GM18511 (cell line): ENCODE results near the gene DENND1B.
A peak's percentile ranks its signal among the peaks of the same experiment; 100 is the strongest.
"Not testable (repeated sequence)": the region's sequence is repeated elsewhere in the genome, so short reads cannot be mapped to it uniquely, and the experiment has no call there.

Experiments used
- ATAC-seq: cut with Tn5 transposase; IDR thresholded peaks from one replicate; pipeline ENCODE4 v1.9.1; 2021; ENCODE audit warnings: mild to moderate bottlenecking, moderate library complexity; ENCODE audit not compliant: unreplicated experiment

DENND1B gene

GRCh38 chr1:197783510-197783948 lies 8.2 kb upstream of the DENND1B start:
- ATAC-seq, result no peak

- ATAC-seq, result no peak
These were observed 7.6 kb upstream of the DENND1B start for GRCh38 chr1:197782722-197783360.

GRCh38 chr1:197781968-197782721 lies 6.9 kb upstream of the DENND1B start:
- ATAC-seq, result no peak

GRCh38 chr1:197779921-197780320 lies 4.6 kb upstream of the DENND1B start:
- no peak for ATAC-seq

- ATAC-seq, result no peak
These were observed 3.2 kb upstream of the DENND1B start for GRCh38 chr1:197778366-197778945.

GRCh38 chr1:197776351-197777105 lies 1.2 kb upstream of the DENND1B start:
- ATAC-seq, result peak; percentile 30

- peak; percentile 38 for ATAC-seq
These were observed 606 bp downstream of the DENND1B start for GRCh38 chr1:197774466-197775281.

- ATAC-seq, result no peak
These were observed 1.4 kb downstream of the DENND1B start for GRCh38 chr1:197773856-197774255.

- ATAC-seq, result no peak
These were observed 3.2 kb downstream of the DENND1B start for GRCh38 chr1:197771904-197772556.

GRCh38 chr1:197771386-197771785 lies 3.9 kb downstream of the DENND1B start:
- ATAC-seq, result no peak

- ATAC-seq, result no peak
These were observed 5.0 kb downstream of the DENND1B start for GRCh38 chr1:197770243-197770642.

GRCh38 chr1:197769287-197769686 lies 6.0 kb downstream of the DENND1B start:
- ATAC-seq, result no peak

GRCh38 chr1:197768014-197768805 lies 7.1 kb downstream of the DENND1B start:
- no peak for ATAC-seq

GRCh38 chr1:197763769-197764168 lies 11.5 kb downstream of the DENND1B start:
- ATAC-seq, result no peak

GRCh38 chr1:197763307-197763706 lies 12.0 kb downstream of the DENND1B start:
- no peak for ATAC-seq

- peak; percentile 82 for ATAC-seq
These were observed 13.6 kb downstream of the DENND1B start for GRCh38 chr1:197761654-197762053.

- ATAC-seq, result not testable (repeated sequence)
These were observed 19.7 kb downstream of the DENND1B start for GRCh38 chr1:197755553-197755952.

- not testable (repeated sequence) for ATAC-seq
These were observed 22.6 kb downstream of the DENND1B start for GRCh38 chr1:197752652-197753164.

- ATAC-seq, result no peak
These were observed 24.9 kb downstream of the DENND1B start for GRCh38 chr1:197750366-197750765.
